ENCODE results near the gene RUNX1.

Gene RUNX1

DNA sequence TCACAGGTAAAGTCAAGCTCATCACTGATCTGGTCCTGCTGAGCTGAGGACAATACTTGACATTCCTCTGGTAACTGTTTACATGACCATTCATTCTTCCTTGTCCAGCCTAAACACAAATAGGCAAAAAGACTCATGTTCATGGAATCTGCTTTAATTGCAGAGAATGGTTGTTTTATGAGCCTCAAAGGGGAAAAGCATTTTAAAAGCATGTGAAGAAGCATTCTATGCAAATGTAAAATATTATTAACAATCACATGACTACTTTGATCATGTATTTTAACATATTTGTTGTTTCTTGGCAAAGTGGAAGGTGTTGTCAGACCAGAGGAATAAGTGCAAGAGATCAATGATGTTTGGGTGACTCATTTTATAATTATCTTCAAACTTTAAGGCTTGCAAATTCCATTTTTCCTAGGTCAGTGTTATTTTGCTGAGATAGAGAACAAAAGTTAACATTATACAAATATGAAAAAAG, 133.7 kb downstream of the RUNX1 start:
- DNase-seq: no peak

DNA sequence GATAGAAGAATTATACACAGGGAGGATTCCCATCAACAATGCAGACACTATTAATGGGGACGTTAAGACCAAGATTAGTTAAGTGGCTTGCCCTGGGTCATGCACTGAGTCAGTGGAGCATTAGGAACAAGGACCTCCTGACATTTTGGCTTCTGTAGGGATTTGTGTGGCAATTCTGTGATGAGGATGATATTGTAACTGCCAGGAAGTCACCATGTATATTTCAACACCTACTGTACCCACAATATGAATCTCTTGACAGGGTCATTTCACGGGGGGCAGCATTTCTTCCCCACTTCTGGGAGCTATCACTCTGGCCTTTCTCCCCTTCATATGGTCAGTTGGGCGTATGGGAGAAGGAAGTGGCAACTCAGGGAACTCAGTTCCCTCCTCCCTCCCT, 134.9 kb downstream of the RUNX1 start:
- DNase-seq: no peak

DNA sequence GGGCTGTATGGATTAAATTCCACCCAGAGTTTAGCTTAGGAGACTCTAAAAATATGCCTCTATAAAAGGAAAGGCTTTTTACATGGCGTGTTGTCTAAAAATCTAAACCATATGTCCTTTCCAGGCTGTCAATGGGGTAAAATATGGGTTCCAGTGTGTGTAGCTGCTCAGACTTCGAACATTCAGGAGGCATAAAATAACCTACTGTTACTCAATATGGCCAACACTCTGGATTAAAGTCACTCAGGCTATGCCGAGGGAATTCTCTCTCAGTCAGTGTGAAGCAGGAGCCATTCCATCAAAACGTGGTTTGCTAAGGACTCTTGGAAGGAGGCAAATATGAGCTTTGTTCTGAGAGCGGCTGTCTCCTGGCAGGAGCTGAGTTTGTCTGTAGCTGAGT, 135.3 kb downstream of the RUNX1 start:
- no peak for DNase-seq

DNA sequence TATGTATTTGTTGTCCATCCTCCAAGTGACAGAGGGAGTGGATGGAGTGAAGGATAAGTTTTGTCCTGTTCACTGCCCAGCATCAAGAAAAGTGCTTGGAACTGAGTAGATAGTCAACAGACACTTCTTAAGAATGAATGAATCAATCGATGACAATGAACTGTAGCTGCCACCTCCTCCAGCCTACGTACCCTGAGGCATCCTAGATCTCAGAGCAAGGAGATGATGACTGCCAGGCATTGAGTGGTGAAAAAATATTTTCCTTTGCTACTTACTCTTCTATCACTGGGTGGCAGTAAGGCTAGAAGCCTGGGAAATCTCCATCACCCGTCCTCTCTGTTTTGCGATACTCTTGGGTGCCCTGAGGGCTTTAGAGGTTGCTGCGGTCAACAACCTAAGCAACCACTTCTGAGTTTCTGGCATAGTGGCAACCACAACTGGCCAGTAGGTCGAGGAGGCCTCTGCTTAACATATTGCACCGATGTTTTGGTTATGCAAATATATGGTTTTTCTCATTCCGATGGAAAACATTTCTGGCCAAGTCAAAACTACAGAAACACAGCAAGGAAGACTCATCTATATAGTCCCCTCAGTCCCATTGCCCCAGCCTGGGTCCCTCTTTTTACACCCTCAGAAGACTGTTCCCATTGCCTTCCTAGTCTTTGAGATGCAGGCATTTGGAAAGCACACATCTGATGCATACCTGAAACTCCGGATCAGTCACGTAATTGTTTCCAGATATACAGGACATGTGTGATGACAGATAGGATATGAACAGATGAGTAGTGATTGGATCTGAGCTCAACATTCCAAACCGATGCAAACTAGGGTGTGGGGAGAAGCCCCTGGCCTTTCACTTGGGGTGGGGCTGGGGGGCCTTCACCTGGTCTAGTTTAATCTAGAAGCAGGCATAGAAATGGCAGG, 136.8 kb downstream of the RUNX1 start:
- DNase-seq: no peak

DNA sequence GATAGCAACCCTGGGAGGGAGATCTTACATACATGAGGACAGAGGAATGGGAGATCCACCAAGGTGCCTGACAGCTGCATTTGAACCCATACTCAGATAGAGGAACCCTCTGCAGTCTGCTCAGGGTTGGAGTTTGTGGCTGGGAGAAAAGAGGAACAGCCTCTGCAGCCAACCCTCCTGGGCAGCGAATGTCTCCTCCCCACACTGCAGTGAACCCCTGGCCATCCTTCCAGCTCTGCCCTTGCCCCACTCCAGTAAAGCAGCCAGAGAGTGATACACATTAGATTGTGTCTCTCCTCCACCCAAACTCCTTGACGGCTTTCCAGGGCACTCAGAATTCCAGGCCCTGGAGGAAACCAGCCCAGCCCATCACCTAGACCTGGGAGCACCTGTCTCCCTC, 137.7 kb downstream of the RUNX1 start:
- DNase-seq: no peak

DNA sequence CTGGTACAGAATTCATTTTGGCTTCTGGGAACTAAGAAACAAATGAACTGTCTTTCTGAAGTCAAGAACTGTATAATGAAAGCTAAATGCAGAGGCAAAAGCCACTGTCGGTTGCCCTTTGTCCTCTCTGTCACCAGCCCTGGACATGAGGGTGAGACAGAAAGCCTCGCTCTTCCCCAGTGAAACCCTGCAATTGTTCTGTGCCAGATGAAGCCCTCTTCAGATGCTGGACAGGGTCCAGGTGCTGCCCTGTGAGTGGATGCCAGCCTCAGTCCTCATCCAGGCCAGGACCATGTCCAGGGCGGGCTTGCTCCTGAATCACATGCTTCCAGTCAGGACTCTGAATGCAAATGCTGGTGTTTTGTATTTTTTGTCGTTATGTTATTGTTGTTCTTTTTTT, 138.7 kb downstream of the RUNX1 start:
- no peak for DNase-seq

DNA sequence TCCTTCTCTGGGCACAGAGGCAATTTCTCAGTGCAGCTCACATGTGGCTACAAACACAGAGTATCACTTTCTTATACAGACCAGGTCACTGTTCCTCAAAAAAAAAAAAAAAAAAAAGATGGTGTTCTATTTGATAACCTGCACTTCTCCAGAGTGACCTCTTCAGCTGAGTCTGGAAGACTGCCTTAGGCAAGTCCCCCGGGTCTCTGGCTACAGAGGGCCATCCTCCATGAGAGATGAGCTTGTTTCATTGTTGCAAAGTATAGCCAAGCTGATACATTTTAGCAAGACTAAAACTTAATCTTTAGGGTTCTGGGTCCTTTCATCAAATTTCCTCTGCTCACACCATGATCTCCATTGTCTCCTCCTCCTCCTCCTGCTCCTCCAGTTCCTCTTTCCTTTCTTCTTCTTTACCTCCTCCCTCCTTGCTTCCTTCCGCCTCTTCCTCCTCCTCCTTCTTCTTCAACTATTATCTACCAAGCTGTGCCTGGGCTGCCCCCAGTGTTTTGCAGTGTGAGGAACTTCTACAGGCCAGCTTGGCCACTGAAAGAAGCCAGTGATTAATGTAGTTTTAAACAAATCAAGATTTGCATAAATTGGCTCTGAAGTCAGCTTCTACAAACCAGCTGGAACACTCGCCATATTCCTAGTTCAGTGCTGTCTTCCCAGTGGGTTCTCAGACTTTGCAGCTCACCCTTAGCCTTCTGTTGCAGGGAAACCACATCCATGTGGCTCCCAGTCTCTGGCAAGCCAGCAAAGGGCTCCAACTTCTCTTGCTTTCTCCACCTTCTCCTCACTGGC, 139.4 kb downstream of the RUNX1 start:
- no peak for DNase-seq

DNA sequence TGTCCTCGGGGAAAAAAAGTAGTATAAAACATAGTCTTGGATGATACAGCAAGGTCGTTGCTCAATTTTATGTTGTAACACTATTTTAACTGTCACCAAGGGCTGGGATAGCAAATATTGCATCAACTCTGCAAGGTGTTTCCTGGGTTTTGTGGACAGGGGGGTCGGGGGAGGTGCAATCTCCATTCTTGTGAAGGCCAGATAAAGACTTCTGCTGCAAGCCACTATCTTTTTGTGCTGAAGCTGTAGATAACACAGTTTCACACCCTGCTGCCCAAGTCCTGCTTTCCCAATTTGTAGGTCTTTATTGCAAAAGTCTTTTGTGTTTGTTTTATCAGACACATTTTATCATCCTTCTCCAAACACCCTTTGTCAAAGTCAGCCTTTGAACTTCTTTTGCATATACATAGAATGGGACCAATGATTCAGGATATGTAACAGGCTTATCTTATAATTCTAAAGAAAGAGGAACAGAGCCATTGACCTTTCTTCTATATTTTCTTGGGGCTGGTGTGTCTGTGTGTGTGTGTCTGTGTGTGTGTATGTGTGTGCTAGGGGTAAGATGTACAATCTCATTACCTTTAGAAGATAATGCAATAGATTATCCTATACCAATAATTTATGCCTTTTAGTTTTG, 140.6 kb downstream of the RUNX1 start:
- DNase-seq: no peak

DNA sequence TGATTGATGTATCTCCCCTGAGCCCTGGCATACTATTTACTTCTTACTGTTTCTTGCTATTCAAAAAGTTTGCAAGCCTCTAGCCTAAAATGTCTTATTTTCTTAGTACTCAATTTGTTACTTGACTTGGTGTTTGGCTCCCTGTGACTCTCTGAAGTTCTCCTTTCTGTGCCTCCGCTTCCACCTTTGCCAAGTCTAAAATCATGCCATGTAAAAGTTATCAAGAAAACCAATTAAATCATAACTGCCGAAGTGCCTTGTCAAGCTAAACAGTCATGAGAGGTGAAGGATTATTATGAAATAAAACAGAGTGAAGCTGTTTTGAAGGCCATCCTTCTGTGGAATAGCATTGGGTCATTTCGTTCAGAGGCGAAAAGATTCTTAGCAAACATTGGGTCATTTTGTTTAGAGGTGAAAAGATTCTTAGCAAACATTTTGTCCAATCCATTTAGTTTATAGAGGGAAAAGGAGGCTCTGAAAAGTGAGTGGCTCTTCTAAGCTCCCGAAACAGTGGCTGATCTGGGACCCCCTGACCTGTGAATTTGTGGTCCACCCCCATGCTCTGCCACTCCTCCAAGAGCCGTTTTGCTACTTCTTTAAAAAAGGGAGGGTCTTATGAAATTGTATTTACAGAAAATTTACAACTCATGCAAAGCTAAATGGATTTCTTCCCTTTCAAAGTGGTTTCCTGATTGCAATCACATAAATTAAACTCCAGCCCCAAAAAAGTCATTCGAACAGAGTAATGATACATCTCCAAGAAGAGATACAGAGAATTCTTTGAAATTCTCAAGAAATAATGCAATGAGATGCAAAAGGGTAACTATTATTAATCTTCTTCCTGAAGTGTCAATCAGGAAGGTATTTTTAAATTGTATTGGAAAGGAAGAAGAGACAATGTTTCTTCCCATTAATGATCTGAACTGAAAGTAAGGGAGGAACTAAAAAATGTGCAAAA, 141.4 kb downstream of the RUNX1 start:
- no peak for DNase-seq

DNA sequence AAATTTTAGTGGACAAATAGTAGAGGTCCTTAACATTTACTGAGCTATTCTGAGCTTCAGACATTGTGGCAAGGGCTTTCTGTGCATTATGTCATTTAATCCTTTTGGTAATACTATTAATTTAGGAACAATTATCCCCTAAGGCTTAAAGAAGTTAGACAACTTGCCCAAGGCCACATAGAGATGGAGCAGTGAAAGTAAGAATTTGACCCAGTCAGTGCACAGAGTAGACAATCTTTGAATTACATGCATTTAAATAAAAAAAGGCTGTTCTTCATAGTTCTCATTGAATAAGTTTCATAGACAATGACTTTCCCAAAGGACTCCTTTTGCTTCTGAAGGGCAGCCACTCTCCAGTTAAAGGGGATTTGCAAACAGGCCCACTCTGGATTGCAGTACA, 142.7 kb downstream of the RUNX1 start:
- no peak for DNase-seq

DNA sequence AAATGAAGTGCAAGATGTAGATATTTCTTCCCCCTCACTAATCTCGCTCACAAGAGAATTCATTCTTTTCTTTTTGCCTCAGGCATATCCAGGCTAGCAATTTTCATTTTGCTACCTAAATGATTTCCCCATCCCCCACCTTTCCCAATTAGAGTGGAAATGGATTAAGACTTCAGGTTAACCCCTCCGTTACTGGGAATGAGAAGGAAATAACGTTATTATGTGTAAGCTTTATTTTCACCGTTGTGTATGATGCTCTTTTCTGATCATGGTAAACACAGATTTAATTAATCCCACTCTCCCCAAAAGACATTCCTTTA, 143.9 kb downstream of the RUNX1 start:
- DNase-seq: no peak

DNA sequence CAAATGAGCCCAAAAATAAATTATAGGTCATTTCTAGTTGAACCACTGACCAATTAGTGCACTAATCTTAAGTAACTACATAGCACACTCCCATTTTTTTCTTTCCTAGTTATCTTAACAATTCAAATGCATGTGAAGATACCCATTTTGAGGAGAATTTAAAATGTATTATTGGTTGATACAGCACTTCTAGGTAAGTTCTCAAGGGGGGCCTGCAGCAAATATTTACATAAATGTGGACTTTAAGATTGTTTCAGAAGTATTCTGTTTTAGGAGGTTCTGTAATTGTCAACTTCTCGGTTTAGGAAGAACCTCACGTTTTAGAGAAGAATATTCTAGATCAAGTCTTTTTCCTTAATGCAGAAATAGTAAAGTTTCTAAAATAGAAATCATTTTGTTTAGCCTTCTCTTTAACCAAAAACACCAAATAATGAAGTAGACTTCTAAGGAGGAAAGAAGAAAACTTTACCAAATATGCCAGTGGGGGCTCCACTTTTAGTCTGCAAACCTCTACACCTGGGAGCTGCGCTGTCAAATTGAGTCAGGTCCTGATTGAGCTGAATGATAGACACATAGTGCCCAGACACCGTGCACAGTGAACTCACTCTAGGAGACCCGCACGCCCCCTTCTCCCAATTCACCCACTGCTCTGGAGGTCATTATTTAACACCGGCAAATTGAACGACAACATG, 144.4 kb downstream of the RUNX1 start:
- DNase-seq: no peak

DNA sequence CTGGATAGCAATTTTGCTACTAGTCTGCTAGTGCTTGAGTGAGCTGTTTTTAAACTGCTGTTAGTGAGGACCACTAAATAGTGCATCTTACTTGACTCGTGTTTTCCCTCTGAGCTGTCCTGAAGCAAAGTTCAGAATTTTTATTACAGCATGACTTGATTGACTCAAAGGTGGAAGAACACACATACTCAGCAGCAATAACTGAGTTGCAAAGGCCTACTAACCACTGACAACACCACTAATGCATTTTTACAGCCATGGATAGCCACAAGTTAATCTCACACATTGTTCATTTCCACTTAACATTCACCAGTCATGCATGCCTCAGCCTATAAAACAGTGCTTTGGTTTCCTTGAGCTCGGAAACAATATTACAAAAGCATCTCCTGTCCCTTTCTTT, 148.7 kb downstream of the RUNX1 start:
- no peak for DNase-seq

DNA sequence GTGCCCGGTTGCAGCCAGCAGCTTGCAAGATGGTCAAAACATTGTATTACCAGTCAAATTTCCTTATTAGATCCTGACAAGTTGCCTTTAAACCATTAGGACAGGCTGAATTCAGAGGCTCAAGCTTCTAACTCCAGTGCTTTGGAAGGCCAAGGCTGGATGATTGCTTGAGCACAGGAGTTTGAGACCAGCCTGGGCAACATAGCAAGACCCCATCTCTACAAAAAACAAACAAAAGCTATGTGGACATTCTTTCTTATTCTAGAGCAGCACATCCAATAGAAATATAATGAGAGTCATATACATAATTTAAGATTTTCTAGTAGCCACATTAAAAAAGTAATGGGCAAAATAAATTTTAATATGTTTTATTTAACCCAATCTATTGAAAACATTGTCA, 149.3 kb downstream of the RUNX1 start:
- no peak for DNase-seq

DNA sequence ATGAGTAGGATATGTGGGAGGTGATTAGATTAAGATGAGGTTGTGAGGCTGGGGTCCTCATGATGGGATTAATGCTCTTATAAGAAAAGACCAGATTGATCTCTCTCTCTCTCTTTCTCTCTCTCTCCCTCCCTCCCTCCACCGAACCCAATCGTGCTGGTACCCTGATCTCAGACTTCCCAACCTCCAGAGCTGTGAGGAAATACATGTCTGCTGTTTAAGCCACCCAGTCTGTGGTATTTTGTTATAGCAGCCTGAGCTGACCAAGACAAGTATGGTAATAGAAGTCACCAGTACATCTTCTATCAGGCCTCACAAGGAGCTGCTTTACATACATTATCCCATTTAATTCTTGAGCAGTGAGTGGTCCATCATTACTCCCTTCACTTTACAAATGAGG, 149.8 kb downstream of the RUNX1 start:
- no peak for DNase-seq

DNA sequence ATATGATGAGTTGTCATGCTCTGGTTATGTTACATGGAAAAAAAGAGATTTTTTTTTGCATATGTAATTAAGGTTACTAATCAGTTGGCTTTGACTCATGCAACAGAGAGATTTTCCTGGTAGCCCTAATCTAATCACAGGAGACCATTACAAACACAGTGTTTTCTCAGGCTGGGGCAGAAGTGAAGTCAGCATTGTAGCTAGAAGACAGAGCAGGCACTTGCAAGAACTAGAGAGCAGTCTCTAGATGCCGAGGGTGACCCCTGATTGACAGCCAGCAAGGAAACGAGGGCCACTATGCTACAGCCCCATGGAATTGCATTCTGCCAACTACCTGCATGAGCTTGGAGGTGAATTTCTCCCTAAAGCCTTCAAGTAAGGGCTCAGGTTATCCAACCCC, 151.3 kb downstream of the RUNX1 start:
- no peak for DNase-seq

DNA sequence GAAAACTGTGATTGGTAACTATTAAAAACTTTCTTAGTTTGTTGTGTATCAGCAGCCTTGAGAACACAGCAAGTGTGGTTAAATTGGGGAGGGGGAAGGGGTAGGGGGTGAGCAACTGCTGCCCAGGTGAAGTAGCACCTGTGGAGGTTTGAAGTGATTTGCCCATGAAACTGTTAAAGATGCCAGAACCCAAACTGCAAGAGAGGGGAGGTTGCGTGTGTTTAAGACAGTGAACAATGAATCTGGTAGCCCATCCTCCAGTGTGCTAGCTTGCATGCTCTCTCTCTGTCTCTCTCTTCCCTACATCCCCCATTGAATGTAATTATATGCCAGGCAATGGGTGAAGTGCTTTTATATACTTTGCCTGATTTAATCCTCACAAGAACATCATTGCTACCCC, 154.7 kb downstream of the RUNX1 start:
- DNase-seq: no peak

DNA sequence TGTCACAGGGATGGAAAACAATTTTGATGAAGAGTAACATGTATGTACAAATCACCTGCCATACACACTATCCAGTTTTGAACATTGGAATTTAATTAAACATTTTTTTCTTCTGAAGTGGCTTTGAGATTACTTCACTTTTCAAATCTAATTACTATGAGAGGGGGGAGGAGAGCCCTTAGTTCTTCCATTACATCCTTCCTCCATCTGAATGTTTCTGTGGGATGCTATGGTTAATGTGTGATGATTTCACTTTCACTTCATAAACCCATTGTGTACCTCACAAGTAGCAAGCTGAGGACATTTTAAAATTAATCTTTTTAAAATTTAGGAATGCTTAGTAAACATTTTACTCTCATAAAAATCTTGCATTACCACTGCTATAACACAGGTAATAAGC, 156.9 kb downstream of the RUNX1 start:
- DNase-seq: no peak

DNA sequence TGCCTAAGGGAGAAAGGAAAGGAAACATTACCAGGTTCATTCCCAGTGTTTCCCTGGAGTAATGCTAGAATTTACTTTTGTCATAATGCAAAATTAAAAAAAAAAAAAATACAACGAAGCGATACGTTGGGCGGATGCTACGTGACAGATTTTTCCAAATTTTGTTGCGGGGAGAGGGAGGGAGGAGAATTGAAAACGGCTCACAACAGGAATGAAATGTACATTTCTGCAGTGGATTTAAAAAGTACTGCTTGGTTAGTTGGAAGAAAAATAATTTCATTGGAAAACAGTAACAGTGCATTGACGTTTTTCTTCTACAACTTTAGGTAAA, 157.5 kb downstream of the RUNX1 start:
- no peak for DNase-seq

DNA sequence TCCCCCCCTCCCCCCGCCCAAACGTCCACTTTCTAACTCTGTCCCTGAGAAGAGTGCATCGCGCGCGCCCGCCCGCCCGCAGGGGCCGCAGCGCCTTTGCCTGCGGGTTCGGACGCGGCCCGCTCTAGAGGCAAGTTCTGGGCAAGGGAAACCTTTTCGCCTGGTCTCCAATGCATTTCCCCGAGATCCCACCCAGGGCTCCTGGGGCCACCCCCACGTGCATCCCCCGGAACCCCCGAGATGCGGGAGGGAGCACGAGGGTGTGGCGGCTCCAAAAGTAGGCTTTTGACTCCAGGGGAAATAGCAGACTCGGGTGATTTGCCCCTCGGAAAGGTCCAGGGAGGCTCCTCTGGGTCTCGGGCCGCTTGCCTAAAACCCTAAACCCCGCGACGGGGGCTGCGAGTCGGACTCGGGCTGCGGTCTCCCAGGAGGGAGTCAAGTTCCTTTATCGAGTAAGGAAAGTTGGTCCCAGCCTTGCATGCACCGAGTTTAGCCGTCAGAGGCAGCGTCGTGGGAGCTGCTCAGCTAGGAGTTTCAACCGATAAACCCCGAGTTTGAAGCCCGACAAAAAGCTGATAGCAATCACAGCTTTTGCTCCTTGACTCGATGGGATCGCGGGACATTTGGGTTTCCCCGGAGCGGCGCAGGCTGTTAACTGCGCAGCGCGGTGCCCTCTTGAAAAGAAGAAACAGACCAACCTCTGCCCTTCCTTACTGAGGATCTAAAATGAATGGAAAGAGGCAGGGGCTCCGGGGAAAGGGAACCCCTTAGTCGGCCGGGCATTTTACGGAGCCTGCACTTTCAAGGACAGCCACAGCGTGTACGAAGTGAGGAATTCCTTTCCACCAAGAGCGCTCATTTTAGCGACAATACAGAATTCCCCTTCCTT, 158.1 kb downstream of the RUNX1 start:
- DNase-seq: no peak

DNA sequence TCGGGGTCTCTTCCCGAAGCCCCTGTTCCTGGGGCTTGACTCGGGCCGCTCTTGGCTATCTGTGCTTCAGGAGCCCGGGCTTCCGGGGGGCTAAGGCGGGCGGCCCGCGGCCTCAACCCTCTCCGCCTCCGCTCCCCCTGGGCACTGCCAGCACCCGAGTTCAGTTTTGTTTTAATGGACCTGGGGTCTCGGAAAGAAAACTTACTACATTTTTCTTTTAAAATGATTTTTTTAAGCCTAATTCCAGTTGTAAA, 158.7 kb downstream of the RUNX1 start:
- no peak for DNase-seq

Measured in activated CD4-positive, alpha-beta T cell treated with anti-CD3 and anti-CD28 coated beads, Interleukin-2, amount 50 U/mL, for 4 hours (primary cell).